B cell (primary cell): Measurements from ENCODE around the gene OPA1. TPM values are rescaled to one million over a fixed set of nuclear protein-coding genes. Genes with fewer than 3 reads are reported as not detected.

Experiments used
- ATAC-seq: fragments of 200-7000 bp; cut with Tn5 transposase; one replicate; pipeline ENCODE4 v1.10.0; 2021; ENCODE audit warnings: low read depth, mild to moderate bottlenecking, moderate number of reproducible peaks, moderate library complexity
- CTCF ChIA-PET: fragments of 350-600 bp; sonication (Branson Sonifier 250); formaldehyde crosslinking; loops from one replicate; lab custom pipeline; 2021; ENCODE audit warnings: antibody characterized with exemption, inconsistent platforms; lab: Charles Lee
- POLR2A ChIA-PET: fragments of 350-600 bp; sonication (Branson Sonifier 250); formaldehyde crosslinking; loops from one replicate; lab custom pipeline; 2021; ENCODE audit warnings: antibody characterized with exemption; lab: Charles Lee
- DNase-seq: peaks from one replicate; pipeline ENCODE4 v3.0.0; 2013
- H2AFZ ChIP-seq: 2 replicates; pipeline ENCODE4 v1.6.1; 2012; ENCODE audit warnings: mild to moderate bottlenecking, low read depth, low read length; ENCODE audit not compliant: insufficient read depth, poor library complexity, severe bottlenecking
- H3K27ac ChIP-seq, 2 donors: 1 replicate in 1 of 2; 2 replicates in 1 of 2; pipeline ENCODE4 v1.5.1; 2012 to 2013; ENCODE audit warnings: low read length in 2 of 2, mild to moderate bottlenecking in 2 of 2, moderate library complexity in 1 of 2
- H3K27me3 ChIP-seq, 4 experiments: fragments of 200-600 bp in 1 of 4; sonication (generic) in 1 of 4; replicated peaks in 1 of 4; 1 replicate in 2 of 4; 2 replicates in 2 of 4; pipeline versions ENCODE4 v1.6.1 to v1.7.0; 2013 to 2016; ENCODE audit warnings: low read length in 3 of 4, mild to moderate bottlenecking in 2 of 4, mixed read lengths in 1 of 4, moderate library complexity in 1 of 4; ENCODE audit not compliant: insufficient read depth in 4 of 4, control insufficient read depth in 3 of 4; ENCODE audit errors: control extremely low read depth in 1 of 4
- H3K36me3 ChIP-seq, 2 experiments: replicated peaks in 1 of 2; 1 replicate in 1 of 2; 2 replicates in 1 of 2; pipeline versions ENCODE4 v1.6.1 to v1.7.1; 2013; ENCODE audit warnings: low read length in 1 of 2; ENCODE audit not compliant: insufficient read depth in 2 of 2, control insufficient read depth in 1 of 2; ENCODE audit errors: control extremely low read depth in 1 of 2, extremely low read depth in 1 of 2
- H3K4me1 ChIP-seq, 2 donors: fragments of 200-600 bp in 1 of 2; sonication (generic) in 1 of 2; 1 replicate in 1 of 2; 2 replicates in 1 of 2; pipeline versions ENCODE4 v1.5.1 to v1.6.1; 2013 to 2017; ENCODE audit warnings: low read length in 2 of 2; ENCODE audit not compliant: control insufficient read depth in 2 of 2, insufficient read depth in 2 of 2
- H3K4me2 ChIP-seq: replicated peaks from 2 replicates; pipeline ENCODE3; 2012; ENCODE audit warnings: mild to moderate bottlenecking, low read depth, low read length; ENCODE audit not compliant: poor library complexity, severe bottlenecking
- H3K4me3 ChIP-seq, 5 experiments: fragments of 200-600 bp in 1 of 5; sonication (generic) in 1 of 5; 1 replicate in 3 of 5; 2 replicates in 2 of 5; pipeline versions ENCODE4 v1.5.1 to v1.7.0; 2011 to 2016; ENCODE audit warnings: low read length in 4 of 5, mild to moderate bottlenecking in 4 of 5, low read depth in 2 of 5, control low read depth in 1 of 5, moderate library complexity in 1 of 5; ENCODE audit not compliant: insufficient read depth in 1 of 5; ENCODE audit errors: control extremely low read depth in 1 of 5, extremely low read depth in 1 of 5
- H3K79me2 ChIP-seq: fragments of 200-600 bp; sonication (generic); one replicate; pipeline ENCODE4 v1.6.0; 2016; ENCODE audit warnings: low read length; ENCODE audit not compliant: control insufficient read depth, insufficient read depth
- H3K9ac ChIP-seq: fragments of 200-600 bp; sonication (generic); 2 replicates; pipeline ENCODE4 v1.6.1; 2017; ENCODE audit warnings: mild to moderate bottlenecking, low read length, moderate library complexity
- H3K9me3 ChIP-seq, 3 donors: one replicate each; pipeline versions ENCODE4 v1.6.1 to v1.7.1; 2013; ENCODE audit warnings: low read length in 2 of 3; ENCODE audit not compliant: control insufficient read depth in 2 of 3, insufficient read depth in 1 of 3; ENCODE audit errors: control extremely low read depth in 1 of 3
- H4K20me1 ChIP-seq: 2 replicates; pipeline ENCODE4 v1.6.0; 2012; ENCODE audit warnings: mild to moderate bottlenecking, low read length; ENCODE audit not compliant: insufficient read depth, control insufficient read depth, poor library complexity, severe bottlenecking
- H3K27ac Mint-ChIP-seq: one replicate; pipeline ENCODE4 v1.8.0; 2021; ENCODE audit warnings: mixed read lengths
- H3K27me3 Mint-ChIP-seq: one replicate; pipeline ENCODE4 v1.8.0; 2021; ENCODE audit warnings: mixed read lengths
- H3K4me1 Mint-ChIP-seq: one replicate; pipeline ENCODE4 v1.8.0; 2021; ENCODE audit warnings: mixed read lengths
- H3K4me3 Mint-ChIP-seq: one replicate; pipeline ENCODE4 v1.8.0; 2021; ENCODE audit warnings: mixed read lengths
- H3K9me3 Mint-ChIP-seq: one replicate; pipeline ENCODE4 v1.8.0; 2022; ENCODE audit warnings: mixed read lengths; ENCODE audit not compliant: insufficient read depth
- CTCF ChIP-seq: fragments of 200-600 bp; IDR thresholded peaks from one replicate; pipeline ENCODE4 v1.8.0; 2022; ENCODE audit warnings: antibody characterized with exemption, mild to moderate bottlenecking
- EZH2 ChIP-seq: IDR thresholded peaks from 2 replicates; pipeline ENCODE4 v1.6.1; 2012; ENCODE audit warnings: borderline replicate concordance, low read depth, mild to moderate bottlenecking, moderate library complexity, low read length; ENCODE audit not compliant: insufficient read depth, poor library complexity, severe bottlenecking
- WGBS: methylation state at CpG from one replicate; pipeline ENCODE4 v1.1.5; 2013; ENCODE audit warnings: missing lambda C conversion rate; ENCODE audit not compliant: insufficient coverage; 5-methylcytosine and 5-hydroxymethylcytosine counted together
- intact Hi-C: fragments of 100-400 bp; cut with micrococcal nuclease; formaldehyde crosslinking; loops from one replicate; pipeline ENCODE4 v1.10.0; 2022
- polyA plus RNA-seq: library from polyadenylated mRNA; depleted of rRNA; stranded (reverse); fragments of >200 nt; gene quantifications from 2 replicates; pipeline ENCODE4 v1.2.3, GENCODE V29; 2012
- total RNA-seq, 2 donors: library from RNA; stranded (reverse); fragments of 120-200 nt in 1 of 2; gene quantifications; 1 replicate in 1 of 2; 2 replicates in 1 of 2; pipeline versions ENCODE4 v1.2.3 to v1.2.4, GENCODE V29; 2013 to 2022

Gene OPA1
- total and polyA plus RNA-seq, 2 donors (not counting 1 experiment from before 2014, with no cell fraction given) = 9.1 to 62.8 TPM

- ChIA-PET POLR2A (no interaction called here), CTCF (no interaction called here)
- Mint-ChIP-seq H3K27me3 (no peaks in the 10 kb centered on the region), H3K9me3 (no peaks in the 10 kb centered on the region), H3K27ac (no peak overlapping the region), H3K4me1 (peaks cover 11% of the 10 kb centered on the region), H3K4me3 (no peak overlapping the region)
- Histone ChIP-seq H3K9me3 (no peaks in the 10 kb centered on the region), H3K36me3 (no peaks in the 10 kb centered on the region), H4K20me1 (no peaks in the 10 kb centered on the region), H3K4me2 (no peak overlapping the region), H3K4me1 (peaks cover 6 to 8% of the 10 kb centered on the region in 2 donors), H3K27me3 (no peaks in the 10 kb centered on the region), H3K27ac (no peak overlapping the region), H2AFZ (no peak overlapping the region), H3K4me3 (no peak overlapping the region), H3K9ac (no peak overlapping the region), H3K79me2 (no peaks in the 10 kb centered on the region)
- no peak for DNase-seq
- intact Hi-C loops = no loop called here
- whole genome bisulfite sequencing = 88% methylated on average over 1 of the region's 2 CpGs
- ATAC-seq = no peak
- TF ChIP-seq CTCF (no peak), EZH2 (no peak)
Measured at GRCh38 chr3:193732827-193733226, 139.8 kb downstream of the OPA1 start.

- DNase-seq (no peak), ATAC-seq (no peak)
- ChIA-PET CTCF (no interaction called here), POLR2A (no interaction called here)
- H3K4me2 ChIP-seq = no peak overlapping the region
- no peaks in the 10 kb centered on the region for H3K9me3 ChIP-seq
- H4K20me1 ChIP-seq = no peaks in the 10 kb centered on the region
- no peak overlapping the region for H2AFZ ChIP-seq
- H3K9ac ChIP-seq = no peak overlapping the region
- no peaks in the 10 kb centered on the region for H3K79me2 ChIP-seq
- WGBS = 89% methylated on average over 13 of the region's 15 CpGs
- H3K27me3 ChIP-seq = no peaks in the 10 kb centered on the region
- no peak overlapping the region for H3K4me3 Mint-ChIP-seq
- H3K4me1 ChIP-seq = no peaks in the 10 kb centered on the region
- TF ChIP-seq CTCF (no peak), EZH2 (no peak)
- H3K4me3 ChIP-seq = no peak overlapping the region
- H3K4me1 Mint-ChIP-seq = peaks cover 2% of the 10 kb centered on the region
- intact Hi-C loops = no loop called here
- H3K27ac ChIP-seq = no peak overlapping the region
- H3K27me3 Mint-ChIP-seq = no peaks in the 10 kb centered on the region
- no peaks in the 10 kb centered on the region for H3K36me3 ChIP-seq
- H3K27ac Mint-ChIP-seq = no peak overlapping the region
- H3K9me3 Mint-ChIP-seq = no peaks in the 10 kb centered on the region
Measured at GRCh38 chr3:193734737-193735366, 141.8 kb downstream of the OPA1 start.
